Endothelial cell of umbilical vein (primary cell): ENCODE results near the gene RNASE9. TPM values are rescaled to one million over a fixed set of nuclear protein-coding genes. Genes with fewer than 3 reads are reported as not detected.

Experiments used
- BruUV-seq: library from RNA; stranded (reverse); fragments of 400-500 nt; replicated peaks from 2 replicates; lab custom pipeline; 2021; lab: Mats Ljungman, UMichigan
- CTCF ChIA-PET: fragments of 300-600, 350-600 bp; sonication (Branson Sonifier 250); formaldehyde crosslinking; loops from one replicate; lab custom pipeline; 2021; ENCODE audit warnings: antibody characterized with exemption, inconsistent platforms; lab: Charles Lee
- POLR2A ChIA-PET: fragments of 300-600, 350-600 bp; sonication (Branson Sonifier 250); formaldehyde crosslinking; loops from one replicate; lab custom pipeline; 2021; ENCODE audit warnings: antibody characterized with exemption, inconsistent platforms; lab: Charles Lee
- DNase-seq: peaks from one replicate; pipeline ENCODE4 v3.0.0-alpha.2; 2011; ENCODE audit warnings: low read depth, low spot score
- FAIRE-seq: peaks from 2 replicates; lab custom pipeline; 2011; peaks lifted over from hg19 to GRCh38; lab: Jason Lieb, UNC
- H2AFZ ChIP-seq: 2 replicates; pipeline ENCODE4 v1.6.0; 2012; ENCODE audit warnings: low read depth, low read length, control low read depth, inconsistent platforms
- H3K27ac ChIP-seq: 2 replicates; pipeline ENCODE4 v1.5.1; 2011; ENCODE audit warnings: low read depth, mild to moderate bottlenecking, control low read depth, low read length, moderate library complexity; ENCODE audit not compliant: insufficient read depth
- H3K27me3 ChIP-seq, 2 experiments: 2 replicates each; pipeline versions ENCODE4 v1.6.0 to v1.6.1; 2011; ENCODE audit warnings: low read length in 2 of 2, mixed read lengths in 1 of 2; ENCODE audit not compliant: control insufficient read depth in 2 of 2, insufficient read depth in 2 of 2
- H3K36me3 ChIP-seq, 2 experiments: 2 replicates in 1 of 2; 3 replicates in 1 of 2; pipeline ENCODE4 v1.5.1; 2011; ENCODE audit warnings: low read length in 2 of 2, mild to moderate bottlenecking in 1 of 2, moderate library complexity in 1 of 2; ENCODE audit not compliant: control insufficient read depth in 2 of 2, insufficient read depth in 2 of 2; ENCODE audit errors: extremely low read depth in 1 of 2
- H3K4me1 ChIP-seq: 3 replicates; pipeline ENCODE4 v1.5.1; 2011; ENCODE audit warnings: mild to moderate bottlenecking, low read length; ENCODE audit not compliant: control insufficient read depth, insufficient read depth; ENCODE audit errors: extremely low read depth
- H3K4me2 ChIP-seq: 2 replicates; pipeline ENCODE4 v1.6.1; 2011; ENCODE audit warnings: low read length, control low read depth, mixed read lengths; ENCODE audit not compliant: insufficient read depth
- H3K4me3 ChIP-seq, 3 experiments: fragments of 200-600 bp in 1 of 3; sonication (generic), shearing (Covaris generic) in 1 of 3; replicated peaks in 1 of 3; 2 replicates each; pipeline ENCODE4 v1.5.1; 2011 to 2016; ENCODE audit warnings: control low read depth in 3 of 3, low read length in 3 of 3, mild to moderate bottlenecking in 2 of 3, inconsistent platforms in 1 of 3, low read depth in 1 of 3, moderate library complexity in 1 of 3; ENCODE audit not compliant: insufficient read depth in 1 of 3
- H3K79me2 ChIP-seq: 2 replicates; pipeline ENCODE4 v1.6.0; 2012; ENCODE audit warnings: low read length, inconsistent platforms; ENCODE audit not compliant: control insufficient read depth, insufficient read depth
- H3K9ac ChIP-seq: replicated peaks from 2 replicates; pipeline ENCODE3; 2011; ENCODE audit warnings: low read length, control low read depth; ENCODE audit not compliant: insufficient read depth; ENCODE audit errors: extremely low read depth
- H3K9me1 ChIP-seq: replicated peaks from 3 replicates; pipeline ENCODE4 v1.6.0; 2011; ENCODE audit warnings: mild to moderate bottlenecking, low read length; ENCODE audit not compliant: control insufficient read depth, insufficient read depth; ENCODE audit errors: extremely low read depth
- H3K9me3 ChIP-seq: replicated peaks from 2 replicates; pipeline ENCODE4 v1.5.1; 2012; ENCODE audit warnings: low read length, inconsistent platforms; ENCODE audit not compliant: control insufficient read depth, insufficient read depth
- H4K20me1 ChIP-seq: replicated peaks from 2 replicates; pipeline ENCODE3; 2011; ENCODE audit warnings: mild to moderate bottlenecking, low read length; ENCODE audit not compliant: control insufficient read depth, insufficient read depth; ENCODE audit errors: extremely low read depth
- EZH2 ChIP-seq: IDR thresholded peaks from 2 replicates; pipeline ENCODE4 v1.6.1; 2012; ENCODE audit warnings: borderline replicate concordance, low read depth, mild to moderate bottlenecking, moderate library complexity, low read length, inconsistent platforms; ENCODE audit not compliant: severe bottlenecking
- FOS ChIP-seq: IDR thresholded peaks from 2 replicates; pipeline ENCODE4 v1.6.1; 2011; ENCODE audit warnings: mild to moderate bottlenecking, low read length, moderate library complexity, borderline replicate concordance; ENCODE audit not compliant: insufficient read depth
- GATA2 ChIP-seq: IDR thresholded peaks from 2 replicates; pipeline ENCODE4 v1.7.0; 2011; ENCODE audit warnings: low read depth, mild to moderate bottlenecking, moderate library complexity, mixed read lengths, low read length; ENCODE audit not compliant: insufficient read length, insufficient read depth
- JUN ChIP-seq: IDR thresholded peaks from 2 replicates; pipeline ENCODE4 v1.6.1; 2011; ENCODE audit warnings: borderline replicate concordance, low read depth; ENCODE audit not compliant: insufficient read length, insufficient read depth
- MYC ChIP-seq: IDR thresholded peaks from one replicate; pipeline ENCODE4 v1.6.1; 2011; ENCODE audit warnings: mild to moderate bottlenecking, low read depth, low read length
- POLR2A ChIP-seq: IDR thresholded peaks from 2 replicates; pipeline ENCODE4 v1.6.1; 2012; ENCODE audit warnings: low read depth, mild to moderate bottlenecking, control low read depth, low read length
- POLR2AphosphoS5 ChIP-seq: IDR thresholded peaks from 2 replicates; pipeline ENCODE4 v1.6.1; 2012; ENCODE audit warnings: low read depth, mild to moderate bottlenecking, control low read depth, low read length, moderate library complexity; ENCODE audit not compliant: insufficient read depth
- dilution Hi-C: fragments of 300-500 bp; cut with MboI; formaldehyde crosslinking; loops from one replicate; pipeline ENCODE4 v1.15.0; 2019; ENCODE audit warnings: low sequenced_read_pairs; ENCODE audit not compliant: extremely low pct_ligation_motif_present
- intact Hi-C: fragments of 100-400 bp; cut with micrococcal nuclease; formaldehyde crosslinking; loops from one replicate; pipeline ENCODE4 v1.10.0; 2022
- polyA plus RNA-seq, 4 experiments: library from polyadenylated mRNA; depleted of rRNA in 3 of 4; stranded (reverse) in 3 of 4; unstranded in 1 of 4; fragments of >200 nt; gene quantifications; 2 replicates each; pipeline versions ENCODE4 v1.2.1 to v1.2.3, GENCODE V29; 2011 to 2012; ENCODE audit warnings: missing spikeins in 1 of 4
- total RNA-seq: library from RNA; stranded (reverse); gene quantifications from 2 replicates; pipeline ENCODE4 v1.2.3, GENCODE V29; 2021
- TF ChIP-seq, protein P1 (sequence below): IDR thresholded peaks from 2 replicates; pipeline ENCODE4 v1.6.1; 2011; ENCODE audit not compliant: insufficient read depth, insufficient read length
- TF ChIP-seq, protein P2 (sequence below), 2 donors: IDR thresholded peaks; 1 replicate in 1 of 2; 2 replicates in 1 of 2; pipeline ENCODE4 v1.5.1; 2011; ENCODE audit warnings: low read length in 2 of 2, mild to moderate bottlenecking in 2 of 2, moderate library complexity in 2 of 2, control low read depth in 1 of 2, inconsistent platforms in 1 of 2, low read depth in 1 of 2; ENCODE audit not compliant: insufficient read depth in 1 of 2; ENCODE audit errors: extremely low read depth in 1 of 2

Gene RNASE9
- total and polyA plus RNA-seq, 2 donors (not counting 3 experiments of a cell fraction or from before 2014, with no cell fraction given), result not detected

DNA sequence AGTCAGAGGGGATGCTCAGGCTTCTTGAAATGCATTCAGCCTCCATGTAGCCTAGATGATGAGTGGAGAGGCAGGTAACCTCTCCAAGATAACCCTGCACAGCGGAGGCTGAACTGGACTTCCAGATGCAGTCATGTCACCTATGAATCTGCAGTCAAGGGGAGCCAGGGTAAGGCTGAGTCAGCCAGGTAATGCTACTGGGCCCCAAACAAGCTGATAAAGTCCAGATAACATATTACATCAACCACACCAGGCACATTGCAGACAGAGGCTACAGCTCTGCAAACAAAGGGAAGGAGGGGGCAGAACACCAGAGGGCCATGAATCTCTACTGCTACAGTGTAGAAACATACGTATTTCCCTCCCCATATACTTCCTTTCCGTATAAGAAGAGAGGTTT is 14.0 kb downstream of the RNASE9 start:
- DNase-seq (no peak), FAIRE-seq (no peak)
- TF ChIP-seq FOS (no peak), JUN (no peak), GATA2 (no peak), MYC (no peak), POLR2A (no peak), POLR2AphosphoS5 (no peak), EZH2 (no peak)
- TF ChIP-seq, protein P1, sequence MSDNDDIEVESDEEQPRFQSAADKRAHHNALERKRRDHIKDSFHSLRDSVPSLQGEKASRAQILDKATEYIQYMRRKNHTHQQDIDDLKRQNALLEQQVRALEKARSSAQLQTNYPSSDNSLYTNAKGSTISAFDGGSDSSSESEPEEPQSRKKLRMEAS, result no peak
- TF ChIP-seq, protein P2, sequence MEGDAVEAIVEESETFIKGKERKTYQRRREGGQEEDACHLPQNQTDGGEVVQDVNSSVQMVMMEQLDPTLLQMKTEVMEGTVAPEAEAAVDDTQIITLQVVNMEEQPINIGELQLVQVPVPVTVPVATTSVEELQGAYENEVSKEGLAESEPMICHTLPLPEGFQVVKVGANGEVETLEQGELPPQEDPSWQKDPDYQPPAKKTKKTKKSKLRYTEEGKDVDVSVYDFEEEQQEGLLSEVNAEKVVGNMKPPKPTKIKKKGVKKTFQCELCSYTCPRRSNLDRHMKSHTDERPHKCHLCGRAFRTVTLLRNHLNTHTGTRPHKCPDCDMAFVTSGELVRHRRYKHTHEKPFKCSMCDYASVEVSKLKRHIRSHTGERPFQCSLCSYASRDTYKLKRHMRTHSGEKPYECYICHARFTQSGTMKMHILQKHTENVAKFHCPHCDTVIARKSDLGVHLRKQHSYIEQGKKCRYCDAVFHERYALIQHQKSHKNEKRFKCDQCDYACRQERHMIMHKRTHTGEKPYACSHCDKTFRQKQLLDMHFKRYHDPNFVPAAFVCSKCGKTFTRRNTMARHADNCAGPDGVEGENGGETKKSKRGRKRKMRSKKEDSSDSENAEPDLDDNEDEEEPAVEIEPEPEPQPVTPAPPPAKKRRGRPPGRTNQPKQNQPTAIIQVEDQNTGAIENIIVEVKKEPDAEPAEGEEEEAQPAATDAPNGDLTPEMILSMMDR (IDR thresholded peaks at IDR 0.05; ENCODE audit: extremely low read depth in 1 of 2, insufficient read depth in 1 of 2, low read depth in 1 of 2, low read length in 2 of 2), result no peak
- H3K9me3 ChIP-seq, result no peaks in the 10 kb centered on the region
- H3K79me2 ChIP-seq, result no peaks in the 10 kb centered on the region
- no peak overlapping the region for H3K9ac ChIP-seq
- no peaks in the 10 kb centered on the region for H4K20me1 ChIP-seq
- H3K27ac ChIP-seq, result no peak overlapping the region
- H2AFZ ChIP-seq, result no peak overlapping the region
- intact Hi-C loops, result no loop called here
- no peak overlapping the region for H3K4me2 ChIP-seq
- no peaks in the 10 kb centered on the region for H3K36me3 ChIP-seq
- dilution Hi-C loops, result loop anchor here (10.0 kb wide), 1 partner anchor 192 kb away; no protein-coding TSS in a partner anchor
- no peaks in the 10 kb centered on the region for H3K4me1 ChIP-seq
- no peaks in the 10 kb centered on the region for H3K9me1 ChIP-seq
- no TSS peak for BruUV-seq
- H3K4me3 ChIP-seq, result no peak overlapping the region
- POLR2A ChIA-PET, result no interaction called here
- peaks cover 2 to 4% of the 10 kb centered on the region in 2 experiments for H3K27me3 ChIP-seq
- CTCF ChIA-PET, result no interaction called here
